B cell (primary cell): Measurements from ENCODE around the gene FAM120A. TPM values are rescaled to one million over a fixed set of nuclear protein-coding genes. Genes with fewer than 3 reads are reported as not detected.

Experiments used
- ATAC-seq: fragments of 200-7000 bp; cut with Tn5 transposase; one replicate; pipeline ENCODE4 v1.10.0; 2021; ENCODE audit warnings: low read depth, mild to moderate bottlenecking, moderate number of reproducible peaks, moderate library complexity
- CTCF ChIA-PET: fragments of 350-600 bp; sonication (Branson Sonifier 250); formaldehyde crosslinking; loops from one replicate; lab custom pipeline; 2021; ENCODE audit warnings: antibody characterized with exemption, inconsistent platforms; lab: Charles Lee
- POLR2A ChIA-PET: fragments of 350-600 bp; sonication (Branson Sonifier 250); formaldehyde crosslinking; loops from one replicate; lab custom pipeline; 2021; ENCODE audit warnings: antibody characterized with exemption; lab: Charles Lee
- DNase-seq: peaks from one replicate; pipeline ENCODE4 v3.0.0; 2013
- H2AFZ ChIP-seq: 2 replicates; pipeline ENCODE4 v1.6.1; 2012; ENCODE audit warnings: mild to moderate bottlenecking, low read depth, low read length; ENCODE audit not compliant: insufficient read depth, poor library complexity, severe bottlenecking
- H3K27ac ChIP-seq, 2 donors: 1 replicate in 1 of 2; 2 replicates in 1 of 2; pipeline ENCODE4 v1.5.1; 2012 to 2013; ENCODE audit warnings: low read length in 2 of 2, mild to moderate bottlenecking in 2 of 2, moderate library complexity in 1 of 2
- H3K27me3 ChIP-seq, 4 experiments: fragments of 200-600 bp in 1 of 4; sonication (generic) in 1 of 4; replicated peaks in 1 of 4; 1 replicate in 2 of 4; 2 replicates in 2 of 4; pipeline versions ENCODE4 v1.6.1 to v1.7.0; 2013 to 2016; ENCODE audit warnings: low read length in 3 of 4, mild to moderate bottlenecking in 2 of 4, mixed read lengths in 1 of 4, moderate library complexity in 1 of 4; ENCODE audit not compliant: insufficient read depth in 4 of 4, control insufficient read depth in 3 of 4; ENCODE audit errors: control extremely low read depth in 1 of 4
- H3K36me3 ChIP-seq, 2 experiments: replicated peaks in 1 of 2; 1 replicate in 1 of 2; 2 replicates in 1 of 2; pipeline versions ENCODE4 v1.6.1 to v1.7.1; 2013; ENCODE audit warnings: low read length in 1 of 2; ENCODE audit not compliant: insufficient read depth in 2 of 2, control insufficient read depth in 1 of 2; ENCODE audit errors: control extremely low read depth in 1 of 2, extremely low read depth in 1 of 2
- H3K4me1 ChIP-seq, 2 donors: fragments of 200-600 bp in 1 of 2; sonication (generic) in 1 of 2; 1 replicate in 1 of 2; 2 replicates in 1 of 2; pipeline versions ENCODE4 v1.5.1 to v1.6.1; 2013 to 2017; ENCODE audit warnings: low read length in 2 of 2; ENCODE audit not compliant: control insufficient read depth in 2 of 2, insufficient read depth in 2 of 2
- H3K4me2 ChIP-seq: replicated peaks from 2 replicates; pipeline ENCODE3; 2012; ENCODE audit warnings: mild to moderate bottlenecking, low read depth, low read length; ENCODE audit not compliant: poor library complexity, severe bottlenecking
- H3K4me3 ChIP-seq, 5 experiments: fragments of 200-600 bp in 1 of 5; sonication (generic) in 1 of 5; 1 replicate in 3 of 5; 2 replicates in 2 of 5; pipeline versions ENCODE4 v1.5.1 to v1.7.0; 2011 to 2016; ENCODE audit warnings: low read length in 4 of 5, mild to moderate bottlenecking in 4 of 5, low read depth in 2 of 5, control low read depth in 1 of 5, moderate library complexity in 1 of 5; ENCODE audit not compliant: insufficient read depth in 1 of 5; ENCODE audit errors: control extremely low read depth in 1 of 5, extremely low read depth in 1 of 5
- H3K79me2 ChIP-seq: fragments of 200-600 bp; sonication (generic); one replicate; pipeline ENCODE4 v1.6.0; 2016; ENCODE audit warnings: low read length; ENCODE audit not compliant: control insufficient read depth, insufficient read depth
- H3K9ac ChIP-seq: fragments of 200-600 bp; sonication (generic); 2 replicates; pipeline ENCODE4 v1.6.1; 2017; ENCODE audit warnings: mild to moderate bottlenecking, low read length, moderate library complexity
- H3K9me3 ChIP-seq, 3 donors: one replicate each; pipeline versions ENCODE4 v1.6.1 to v1.7.1; 2013; ENCODE audit warnings: low read length in 2 of 3; ENCODE audit not compliant: control insufficient read depth in 2 of 3, insufficient read depth in 1 of 3; ENCODE audit errors: control extremely low read depth in 1 of 3
- H4K20me1 ChIP-seq: 2 replicates; pipeline ENCODE4 v1.6.0; 2012; ENCODE audit warnings: mild to moderate bottlenecking, low read length; ENCODE audit not compliant: insufficient read depth, control insufficient read depth, poor library complexity, severe bottlenecking
- H3K27ac Mint-ChIP-seq: one replicate; pipeline ENCODE4 v1.8.0; 2021; ENCODE audit warnings: mixed read lengths
- H3K27me3 Mint-ChIP-seq: one replicate; pipeline ENCODE4 v1.8.0; 2021; ENCODE audit warnings: mixed read lengths
- H3K4me1 Mint-ChIP-seq: one replicate; pipeline ENCODE4 v1.8.0; 2021; ENCODE audit warnings: mixed read lengths
- H3K4me3 Mint-ChIP-seq: one replicate; pipeline ENCODE4 v1.8.0; 2021; ENCODE audit warnings: mixed read lengths
- H3K9me3 Mint-ChIP-seq: one replicate; pipeline ENCODE4 v1.8.0; 2022; ENCODE audit warnings: mixed read lengths; ENCODE audit not compliant: insufficient read depth
- EZH2 ChIP-seq: IDR thresholded peaks from 2 replicates; pipeline ENCODE4 v1.6.1; 2012; ENCODE audit warnings: borderline replicate concordance, low read depth, mild to moderate bottlenecking, moderate library complexity, low read length; ENCODE audit not compliant: insufficient read depth, poor library complexity, severe bottlenecking
- WGBS: methylation state at CpG from one replicate; pipeline ENCODE4 v1.1.5; 2013; ENCODE audit warnings: missing lambda C conversion rate; ENCODE audit not compliant: insufficient coverage; 5-methylcytosine and 5-hydroxymethylcytosine counted together
- intact Hi-C: fragments of 100-400 bp; cut with micrococcal nuclease; formaldehyde crosslinking; loops from one replicate; pipeline ENCODE4 v1.10.0; 2022
- polyA plus RNA-seq: library from polyadenylated mRNA; depleted of rRNA; stranded (reverse); fragments of >200 nt; gene quantifications from 2 replicates; pipeline ENCODE4 v1.2.3, GENCODE V29; 2012
- total RNA-seq, 2 donors: library from RNA; stranded (reverse); fragments of 120-200 nt in 1 of 2; gene quantifications; 1 replicate in 1 of 2; 2 replicates in 1 of 2; pipeline versions ENCODE4 v1.2.3 to v1.2.4, GENCODE V29; 2013 to 2022
- TF ChIP-seq, protein P1 (sequence below): fragments of 200-600 bp; IDR thresholded peaks from one replicate; pipeline ENCODE4 v1.8.0; 2022; ENCODE audit warnings: antibody characterized with exemption, mild to moderate bottlenecking

The FAM120A gene
- total and polyA plus RNA-seq, 2 donors (not counting 1 experiment from before 2014, with no cell fraction given): 48.4 to 105 TPM

DNA sequence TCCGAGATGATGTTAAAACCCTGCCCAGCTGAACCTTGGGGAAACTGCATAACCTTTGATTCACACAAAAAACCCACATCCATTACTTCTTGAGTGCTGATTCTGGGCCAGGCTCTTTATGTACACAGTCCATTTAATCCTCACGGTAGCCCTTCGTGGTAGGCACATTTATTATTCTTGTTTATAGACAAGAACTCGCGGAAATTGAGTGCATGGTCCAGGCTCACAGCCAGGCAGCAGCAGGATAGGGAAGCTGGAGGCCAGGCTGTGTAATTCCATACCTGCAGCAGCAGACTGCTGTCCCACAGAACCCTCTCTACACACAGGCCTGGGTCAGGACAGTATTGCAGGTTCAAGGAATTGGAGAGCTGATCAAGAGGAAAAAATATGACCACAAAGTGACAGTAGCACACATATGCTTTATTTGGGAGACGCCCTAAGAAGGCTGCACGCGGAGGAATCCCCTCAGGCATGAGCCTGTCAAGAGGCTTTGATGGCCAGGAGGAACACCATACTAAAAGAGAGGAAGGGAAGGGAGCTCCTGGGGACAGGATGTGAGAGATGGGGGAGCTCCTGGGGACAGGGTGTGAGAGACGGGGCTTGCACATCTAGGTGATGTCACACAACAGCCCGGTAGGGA, 28.4 kb upstream of the FAM120A start:
- DNase-seq (no peak), ATAC-seq (no peak)
- H3K36me3 ChIP-seq: no peaks in the 10 kb centered on the region
- H3K27ac Mint-ChIP-seq: no peak overlapping the region
- H3K79me2 ChIP-seq: no peaks in the 10 kb centered on the region
- no peak overlapping the region for H3K27ac ChIP-seq
- intact Hi-C loops: no loop called here
- H3K9ac ChIP-seq: no peak overlapping the region
- H3K27me3 Mint-ChIP-seq: peaks cover 34% of the 10 kb centered on the region
- no peak overlapping the region for H2AFZ ChIP-seq
- no peak overlapping the region for H3K4me3 ChIP-seq
- no peaks in the 10 kb centered on the region for H4K20me1 ChIP-seq
- no peak overlapping the region for H3K4me2 ChIP-seq
- CTCF ChIA-PET: no interaction called here
- H3K4me1 Mint-ChIP-seq: no peaks in the 10 kb centered on the region
- TF ChIP-seq, protein P1, sequence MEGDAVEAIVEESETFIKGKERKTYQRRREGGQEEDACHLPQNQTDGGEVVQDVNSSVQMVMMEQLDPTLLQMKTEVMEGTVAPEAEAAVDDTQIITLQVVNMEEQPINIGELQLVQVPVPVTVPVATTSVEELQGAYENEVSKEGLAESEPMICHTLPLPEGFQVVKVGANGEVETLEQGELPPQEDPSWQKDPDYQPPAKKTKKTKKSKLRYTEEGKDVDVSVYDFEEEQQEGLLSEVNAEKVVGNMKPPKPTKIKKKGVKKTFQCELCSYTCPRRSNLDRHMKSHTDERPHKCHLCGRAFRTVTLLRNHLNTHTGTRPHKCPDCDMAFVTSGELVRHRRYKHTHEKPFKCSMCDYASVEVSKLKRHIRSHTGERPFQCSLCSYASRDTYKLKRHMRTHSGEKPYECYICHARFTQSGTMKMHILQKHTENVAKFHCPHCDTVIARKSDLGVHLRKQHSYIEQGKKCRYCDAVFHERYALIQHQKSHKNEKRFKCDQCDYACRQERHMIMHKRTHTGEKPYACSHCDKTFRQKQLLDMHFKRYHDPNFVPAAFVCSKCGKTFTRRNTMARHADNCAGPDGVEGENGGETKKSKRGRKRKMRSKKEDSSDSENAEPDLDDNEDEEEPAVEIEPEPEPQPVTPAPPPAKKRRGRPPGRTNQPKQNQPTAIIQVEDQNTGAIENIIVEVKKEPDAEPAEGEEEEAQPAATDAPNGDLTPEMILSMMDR: no peak
- TF ChIP-seq EZH2: no peak
- POLR2A ChIA-PET: no interaction called here
- peaks cover 2 to 21% (median 19%) of the 10 kb centered on the region in 3 donors for H3K9me3 ChIP-seq
- no peak overlapping the region for H3K4me3 Mint-ChIP-seq
- peaks cover 3% of the 10 kb centered on the region for H3K9me3 Mint-ChIP-seq
- peaks cover 0 to 5% (median 4%) of the 10 kb centered on the region in 4 experiments for H3K27me3 ChIP-seq
- WGBS: 94% methylated on average over 9 of the region's 10 CpGs
- H3K4me1 ChIP-seq: no peaks in the 10 kb centered on the region

DNA sequence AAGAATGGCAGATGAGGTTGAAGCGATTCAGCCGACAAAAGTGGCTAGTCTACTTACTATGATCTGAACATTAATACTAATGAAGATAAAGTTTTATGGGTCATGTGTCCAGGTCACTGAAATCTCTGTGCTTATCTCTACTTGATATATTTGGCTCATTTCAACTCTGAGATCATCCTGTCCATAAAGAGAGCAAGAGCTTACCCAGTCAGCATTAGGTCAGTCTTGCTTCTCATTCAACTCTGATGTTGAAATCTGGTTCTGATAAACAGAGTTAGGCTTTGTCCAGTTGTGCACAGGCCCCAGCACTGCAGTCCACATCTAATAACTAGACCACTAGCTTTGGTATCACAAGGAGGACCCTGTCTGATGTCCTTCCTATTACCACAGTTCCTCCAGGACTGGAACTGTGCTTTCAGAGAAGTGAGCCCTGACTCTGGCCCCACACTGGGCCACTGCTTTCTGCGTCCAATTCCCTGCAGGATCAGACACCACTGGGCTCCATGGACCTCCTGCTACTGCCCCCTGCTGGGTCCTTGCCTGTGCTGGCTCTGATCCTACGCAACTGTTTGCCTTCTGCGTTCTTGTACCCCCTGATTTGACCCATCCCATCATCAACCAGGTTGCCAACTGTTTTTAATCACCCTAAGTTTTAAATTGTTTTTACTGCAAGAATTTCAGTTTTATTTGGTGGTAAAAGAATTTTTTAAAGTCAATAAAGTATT, 23.7 kb upstream of the FAM120A start:
- Histone ChIP-seq H3K9ac (no peak overlapping the region), H3K27me3 (peaks cover 0 to 5% (median 4%) of the 10 kb centered on the region in 4 experiments), H3K27ac (no peak overlapping the region), H3K79me2 (no peaks in the 10 kb centered on the region), H3K9me3 (peaks cover 0 to 4% (median 0%) of the 10 kb centered on the region in 3 donors), H3K4me3 (no peak overlapping the region), H3K36me3 (no peaks in the 10 kb centered on the region), H2AFZ (no peak overlapping the region), H3K4me1 (no peaks in the 10 kb centered on the region), H3K4me2 (no peak overlapping the region), H4K20me1 (no peaks in the 10 kb centered on the region)
- H3K4me1 Mint-ChIP-seq: no peaks in the 10 kb centered on the region
- DNase-seq: no peak
- intact Hi-C loops: no loop called here
- TF ChIP-seq, protein P1: no peak
- no peak for TF ChIP-seq EZH2
- 92% methylated on average over 2 of the region's 5 CpGs for WGBS
- H3K9me3 Mint-ChIP-seq: no peaks in the 10 kb centered on the region
- no peak for ATAC-seq
- CTCF ChIA-PET: no interaction called here
- peaks cover 37% of the 10 kb centered on the region for H3K27me3 Mint-ChIP-seq
- no peak overlapping the region for H3K4me3 Mint-ChIP-seq
- POLR2A ChIA-PET: no interaction called here
- H3K27ac Mint-ChIP-seq: no peak overlapping the region
